ENCODE measurements around the gene CEP170B. TPM values are rescaled to one million over a fixed set of nuclear protein-coding genes. Genes with fewer than 3 reads are reported as not detected.
"Not testable (repeated sequence)": the region's sequence is repeated elsewhere in the genome, so short reads cannot be mapped to it uniquely, and the experiment has no call there.

Gene CEP170B
- total and polyA plus RNA-seq, 2 experiments from 2014 or later, result 2.7 to 24.5 TPM

DNA sequence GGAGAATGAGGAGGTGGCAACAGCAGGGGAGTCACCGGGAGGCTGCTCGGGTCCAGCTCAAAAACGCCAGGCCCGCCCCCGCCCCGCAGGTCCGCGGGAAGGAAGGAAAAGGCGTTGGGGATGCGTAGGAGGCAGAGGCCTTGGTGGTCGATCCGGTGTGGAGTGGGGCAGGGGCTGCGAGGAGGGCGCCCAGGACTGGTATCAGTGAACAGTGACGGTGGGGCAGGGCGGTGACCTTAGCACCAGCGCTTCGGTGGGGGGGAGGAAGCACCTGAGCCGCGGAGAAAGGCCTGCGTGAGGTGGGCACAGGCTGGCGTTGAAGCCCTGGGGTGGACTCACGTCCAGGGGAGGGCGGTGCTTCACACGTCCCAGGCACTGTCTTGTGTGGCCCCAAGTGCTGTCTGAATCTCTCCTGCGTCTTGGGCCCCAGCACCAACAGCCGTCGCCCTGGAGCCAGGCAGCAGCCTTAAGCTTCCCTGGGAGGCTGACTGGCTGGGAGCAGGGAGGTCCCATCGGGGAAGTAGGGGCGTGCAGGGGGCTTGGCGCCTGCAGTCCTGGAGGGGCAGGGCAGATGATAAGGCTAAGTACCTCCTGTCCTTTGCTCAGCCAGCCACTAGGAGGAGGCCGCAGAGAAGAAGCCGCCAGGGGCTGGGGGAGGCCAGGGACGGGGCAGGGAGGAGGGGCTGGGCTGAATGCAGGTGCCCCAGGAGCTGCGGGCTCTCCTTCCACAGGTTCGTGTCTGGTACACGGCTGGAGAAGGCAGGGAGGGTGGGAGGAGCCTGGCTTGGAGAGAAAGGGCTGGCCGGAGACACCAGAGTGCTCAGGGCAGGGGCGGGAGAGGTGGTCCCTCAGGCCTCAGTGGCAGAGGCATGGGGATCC is 37.7 kb upstream of the CEP170B start:
- Histone ChIP-seq H4K20me1 (ENCODE audit: insufficient read depth) (no peaks in the 10 kb centered on the region), H3K9ac (no peak overlapping the region), H3K9me3 (ENCODE audit: low read depth) (no peaks in the 10 kb centered on the region), H3K4me3 (peak overlapping the region; percentile 59), H3K27ac (no peak overlapping the region), H3K4me1 (ENCODE audit: insufficient read depth) (0 out of 2 replicates have a peak, but pooled peaks cover 3% of the 10 kb centered on the region), H2AFZ (peak overlapping the region; percentile 68), H3F3A (ENCODE audit: insufficient read depth) (peaks cover 7% of the 10 kb centered on the region; the same call in 1 of the 2 replicates), H3K9me2 (ENCODE audit: insufficient read depth) (no peaks in the 10 kb centered on the region), H3K36me3 (ENCODE audit: low read depth) (no peaks in the 10 kb centered on the region), H3K79me2 (ENCODE audit: insufficient read depth) (no peaks in the 10 kb centered on the region), H3K4me2 (ENCODE audit: unreplicated experiment) (peak overlapping the region; percentile 63), H3K27me3 (replicated peaks; ENCODE audit: insufficient read depth) (no peaks in the 10 kb centered on the region)
- TF ChIP-seq EZH2phosphoT487 (IDR thresholded peaks at IDR 0.05; ENCODE audit: insufficient read depth, low read depth), result no peak
- TF ChIP-seq EZH2 (IDR thresholded peaks at IDR 0.05; ENCODE audit: insufficient read depth, poor library complexity, severe bottlenecking), result no peak
- in situ Hi-C loops (cut with MboI), result no loop called here
- WGBS, 2 experiments (ENCODE audit: low coverage in 1 of 2, low lambda C conversion rate in 2 of 2, missing lambda C conversion rate in 2 of 2), result 11 to 15% methylated on average over 22 to 32 of the region's 39 CpGs
- DNase-seq, result peak; percentile 62

DNA sequence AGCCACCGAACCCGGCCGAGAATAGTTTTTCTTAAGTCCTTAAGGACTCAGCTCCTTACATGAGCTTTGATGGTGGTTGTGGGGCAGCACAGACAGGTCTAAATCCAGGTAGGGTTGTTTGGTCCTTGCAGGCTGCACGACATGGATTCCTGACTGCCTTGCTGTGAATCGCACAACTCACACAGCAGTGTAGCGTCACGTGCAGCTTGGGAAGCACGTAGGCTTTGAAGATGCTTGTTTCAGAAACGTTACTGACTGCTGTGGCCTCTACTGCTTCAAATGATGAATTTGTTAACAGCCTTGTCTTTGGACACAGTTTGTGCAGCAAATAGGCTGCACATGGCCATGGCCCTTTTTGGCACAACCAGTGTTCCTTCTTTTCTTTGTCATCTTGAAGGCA is 34.3 kb upstream of the CEP170B start:
- H3K4me2 ChIP-seq (ENCODE audit: unreplicated experiment), result no peak overlapping the region
- no peak overlapping the region for H3K27ac ChIP-seq
- no peaks in the 10 kb centered on the region for H3K27me3 ChIP-seq (replicated peaks; ENCODE audit: insufficient read depth)
- H3K9ac ChIP-seq, result no peak overlapping the region
- WGBS, 2 experiments (ENCODE audit: low coverage in 1 of 2, low lambda C conversion rate in 2 of 2, missing lambda C conversion rate in 2 of 2), result 6 to 10% methylated on average over 9 of the region's 9 CpGs
- H3K9me2 ChIP-seq (ENCODE audit: insufficient read depth), result no peaks in the 10 kb centered on the region
- H3K9me3 ChIP-seq (ENCODE audit: low read depth), result no peaks in the 10 kb centered on the region
- no peaks in the 10 kb centered on the region for H3K79me2 ChIP-seq (ENCODE audit: insufficient read depth)
- H4K20me1 ChIP-seq (ENCODE audit: insufficient read depth), result no peaks in the 10 kb centered on the region
- no peak overlapping the region for H3K4me3 ChIP-seq
- no peak for TF ChIP-seq EZH2phosphoT487 (IDR thresholded peaks at IDR 0.05; ENCODE audit: insufficient read depth, low read depth)
- TF ChIP-seq EZH2 (IDR thresholded peaks at IDR 0.05; ENCODE audit: insufficient read depth, poor library complexity, severe bottlenecking), result no peak
- in situ Hi-C loops (cut with MboI), result no loop called here
- H3K36me3 ChIP-seq (ENCODE audit: low read depth), result no peaks in the 10 kb centered on the region
- DNase-seq, result peak; percentile 16
- H3F3A ChIP-seq (ENCODE audit: insufficient read depth), result peaks cover 7% of the 10 kb centered on the region; the same call in 1 of the 2 replicates
- 0 out of 2 replicates have a peak overlapping the region, but pooled peaks have one; percentile 21 for H2AFZ ChIP-seq
- 0 out of 2 replicates have a peak, but pooled peaks cover under 1% of the 10 kb centered on the region for H3K4me1 ChIP-seq (ENCODE audit: insufficient read depth)

- H3K9me2 ChIP-seq (ENCODE audit: insufficient read depth); H2AFZ ChIP-seq; in situ Hi-C loops (cut with MboI); H3K9ac ChIP-seq; H3K9me3 ChIP-seq (ENCODE audit: low read depth); H3K4me1 ChIP-seq (ENCODE audit: insufficient read depth); H3K36me3 ChIP-seq (ENCODE audit: low read depth); H4K20me1 ChIP-seq (ENCODE audit: insufficient read depth); H3K27me3 ChIP-seq (replicated peaks; ENCODE audit: insufficient read depth); DNase-seq; H3K79me2 ChIP-seq (ENCODE audit: insufficient read depth); H3K4me2 ChIP-seq (ENCODE audit: unreplicated experiment); H3K4me3 ChIP-seq; H3F3A ChIP-seq (ENCODE audit: insufficient read depth); H3K27ac ChIP-seq: not testable (repeated sequence)
- 88 to 92% methylated on average over 23 to 31 of the region's 41 CpGs for WGBS, 2 experiments (ENCODE audit: low coverage in 1 of 2, low lambda C conversion rate in 2 of 2, missing lambda C conversion rate in 2 of 2)
These were observed 28.7 kb upstream of the CEP170B start for GRCh38 chr14:104836171-104836935.

DNA sequence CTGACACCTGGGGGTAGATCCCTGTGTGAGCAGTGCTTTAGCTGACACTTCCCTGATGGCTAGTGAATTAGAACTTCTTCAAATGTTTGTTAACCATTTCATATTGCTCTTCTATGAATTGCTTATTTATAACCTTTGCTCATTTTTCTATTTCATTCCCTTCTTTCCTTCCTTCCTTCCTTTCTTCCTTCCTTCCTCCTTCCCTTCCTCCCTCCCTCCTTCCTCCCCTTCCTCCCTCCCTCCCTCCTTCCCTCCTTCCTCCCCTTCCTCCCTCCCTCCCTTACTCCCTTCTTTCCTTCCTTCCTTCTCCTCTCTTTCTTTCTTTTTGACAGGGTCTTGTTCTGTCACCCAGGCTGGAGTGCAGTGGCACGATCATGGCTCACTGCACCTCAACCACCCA is 23.3 kb upstream of the CEP170B start:
- Histone ChIP-seq H3K4me2 (ENCODE audit: unreplicated experiment) (no peak overlapping the region), H2AFZ (no peak overlapping the region), H3K79me2 (ENCODE audit: insufficient read depth) (no peaks in the 10 kb centered on the region), H3K9me3 (ENCODE audit: low read depth) (no peaks in the 10 kb centered on the region), H4K20me1 (ENCODE audit: insufficient read depth) (no peaks in the 10 kb centered on the region), H3K9me2 (ENCODE audit: insufficient read depth) (no peaks in the 10 kb centered on the region), H3F3A (ENCODE audit: insufficient read depth) (no peaks in the 10 kb centered on the region), H3K27ac (no peak overlapping the region), H3K27me3 (replicated peaks; ENCODE audit: insufficient read depth) (peaks cover 29% of the 10 kb centered on the region), H3K4me3 (no peak overlapping the region), H3K4me1 (ENCODE audit: insufficient read depth) (peaks cover 6% of the 10 kb centered on the region; the same call in 1 of the 2 replicates), H3K9ac (no peak overlapping the region), H3K36me3 (ENCODE audit: low read depth) (no peaks in the 10 kb centered on the region)
- in situ Hi-C loops (cut with MboI), result no loop called here
- no peak for TF ChIP-seq EZH2phosphoT487 (IDR thresholded peaks at IDR 0.05; ENCODE audit: insufficient read depth, low read depth)
- no peak for TF ChIP-seq EZH2 (IDR thresholded peaks at IDR 0.05; ENCODE audit: insufficient read depth, poor library complexity, severe bottlenecking)
- no peak for DNase-seq
- 85% methylated on average over 1 of the region's 1 CpG for WGBS, 2 experiments (ENCODE audit: low coverage in 1 of 2, low lambda C conversion rate in 2 of 2, missing lambda C conversion rate in 2 of 2)

All from GM23248 (cell line).